ENCODE measurements around the gene PIP5K1C. TPM values are rescaled to one million over a fixed set of nuclear protein-coding genes. Genes with fewer than 3 reads are reported as not detected.

The PIP5K1C gene
- polyA plus RNA-seq, 3 donors: 8.7 to 18.7 (median 18.0) TPM

DNA sequence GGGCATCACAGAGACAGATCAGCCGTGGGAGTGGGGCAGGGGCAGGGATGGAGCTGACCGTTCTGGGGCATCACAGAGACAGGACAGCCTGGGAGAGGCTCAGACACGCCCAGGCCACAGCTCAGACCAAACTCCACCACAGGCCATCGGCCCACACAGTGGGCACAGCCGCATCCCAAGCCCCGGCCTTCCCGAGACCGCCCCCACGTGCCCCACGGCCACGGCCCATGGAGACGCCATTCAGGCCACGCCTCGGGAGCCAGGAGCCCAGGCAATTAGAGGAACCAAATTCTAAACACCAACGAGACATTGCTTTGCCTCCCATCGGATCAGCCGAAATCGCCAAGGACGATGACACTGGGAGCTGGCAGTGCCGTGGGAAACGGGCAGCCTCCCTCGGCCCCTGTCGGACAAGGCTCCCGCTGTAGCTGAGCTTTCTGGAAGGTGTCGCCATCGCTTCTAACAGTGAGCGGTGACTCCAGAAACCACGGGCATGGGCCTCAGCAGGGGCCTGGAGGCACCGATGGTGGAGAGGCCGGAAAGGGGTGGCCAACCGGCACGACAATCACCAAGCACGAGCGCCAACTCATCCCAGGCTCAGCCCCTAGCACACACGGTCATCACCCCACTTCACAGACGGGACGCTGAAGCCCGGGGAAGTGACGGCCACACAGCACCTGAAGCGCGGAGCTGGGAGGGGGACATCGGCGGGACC is 2.4 kb downstream of the PIP5K1C start:
- no peak overlapping the region for H3K27ac ChIP-seq (ENCODE audit: low read depth, low read length)
- WGBS, 3 donors: 88 to 92% (median 88%) methylated on average over 42 to 43 of the region's 43 CpGs

DNA sequence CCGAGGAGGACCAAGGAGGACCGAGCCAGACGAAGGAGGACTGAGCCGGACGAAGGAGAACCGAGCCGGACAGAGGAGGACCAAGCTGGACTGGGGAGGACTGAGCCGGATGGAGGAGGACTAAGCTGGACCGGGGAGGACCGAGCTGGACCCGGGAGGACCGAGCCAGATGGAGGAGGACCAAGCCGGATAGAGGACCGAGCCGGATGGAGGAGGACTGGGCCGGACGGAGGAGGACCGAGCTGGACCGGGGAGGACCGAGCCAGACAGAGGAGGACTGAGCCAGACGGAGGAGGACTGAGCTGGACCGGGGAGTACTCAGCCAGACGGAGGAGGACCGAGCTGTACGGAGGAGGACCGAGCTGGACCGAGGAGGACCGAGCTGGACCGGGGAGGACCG is 3.2 kb downstream of the PIP5K1C start:
- WGBS, 3 donors: 91 to 93% (median 92%) methylated on average over 30 of the region's 30 CpGs

DNA sequence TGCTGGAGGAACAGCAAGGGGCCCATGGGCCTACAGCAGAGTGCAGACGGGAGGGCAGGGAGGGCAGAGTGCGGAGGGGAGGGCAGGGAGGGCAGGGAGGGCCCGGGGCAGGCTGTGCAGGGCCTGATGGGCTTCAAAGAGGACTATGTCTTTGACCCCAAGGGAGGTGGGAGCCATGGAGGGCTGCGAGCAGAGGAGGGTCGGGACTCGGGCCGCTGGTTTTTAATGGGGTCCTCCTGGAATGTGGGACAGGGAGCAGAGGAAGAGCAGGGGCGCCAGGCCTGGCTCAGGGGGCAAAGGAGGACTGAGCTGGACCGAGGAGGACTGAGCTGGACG is 3.6 kb downstream of the PIP5K1C start:
- H3K27ac ChIP-seq (ENCODE audit: low read depth, low read length): no peak overlapping the region
- 83 to 93% (median 91%) methylated on average over 10 of the region's 10 CpGs for WGBS, 3 donors

More for the DNA sequence above, 3.2 kb downstream of the PIP5K1C start:
- no peak overlapping the region for H3K27ac ChIP-seq (ENCODE audit: low read depth, low read length)

DNA sequence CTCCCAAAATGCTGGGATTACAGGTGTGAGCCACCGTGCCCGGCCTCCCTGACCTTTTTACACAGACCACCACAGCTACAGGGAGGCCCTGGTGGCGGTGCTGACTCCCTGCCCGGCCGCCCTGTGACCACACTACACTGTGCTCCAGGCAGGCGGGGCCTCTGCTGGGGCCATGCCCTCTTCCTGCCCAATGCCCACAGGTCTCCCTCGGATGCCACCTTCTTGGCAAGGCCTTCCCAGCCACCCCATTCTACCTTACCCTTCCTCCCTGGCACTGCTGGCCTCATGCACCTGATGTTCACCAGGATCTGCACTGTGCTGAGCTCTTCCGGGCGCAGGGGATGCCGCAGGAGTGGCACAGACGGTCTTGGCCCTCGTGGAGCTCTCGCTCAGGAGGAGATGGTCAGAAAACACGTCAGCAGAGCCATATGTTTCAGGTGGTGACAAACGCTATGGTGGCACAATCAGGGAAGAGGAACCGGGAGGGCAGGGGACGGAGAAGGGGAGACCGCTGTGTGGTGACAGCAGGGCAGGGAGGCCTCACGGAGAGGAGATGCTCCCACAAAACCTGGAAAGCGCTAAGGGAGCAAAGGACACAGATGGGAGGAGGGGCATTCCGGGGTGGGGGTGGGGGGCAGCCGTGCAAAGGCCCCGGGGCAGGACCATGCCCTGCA is 4.1 kb downstream of the PIP5K1C start:
- no peak overlapping the region for H3K27ac ChIP-seq (ENCODE audit: low read depth, low read length)
- WGBS, 3 donors: 81 to 90% (median 87%) methylated on average over 23 of the region's 23 CpGs

DNA sequence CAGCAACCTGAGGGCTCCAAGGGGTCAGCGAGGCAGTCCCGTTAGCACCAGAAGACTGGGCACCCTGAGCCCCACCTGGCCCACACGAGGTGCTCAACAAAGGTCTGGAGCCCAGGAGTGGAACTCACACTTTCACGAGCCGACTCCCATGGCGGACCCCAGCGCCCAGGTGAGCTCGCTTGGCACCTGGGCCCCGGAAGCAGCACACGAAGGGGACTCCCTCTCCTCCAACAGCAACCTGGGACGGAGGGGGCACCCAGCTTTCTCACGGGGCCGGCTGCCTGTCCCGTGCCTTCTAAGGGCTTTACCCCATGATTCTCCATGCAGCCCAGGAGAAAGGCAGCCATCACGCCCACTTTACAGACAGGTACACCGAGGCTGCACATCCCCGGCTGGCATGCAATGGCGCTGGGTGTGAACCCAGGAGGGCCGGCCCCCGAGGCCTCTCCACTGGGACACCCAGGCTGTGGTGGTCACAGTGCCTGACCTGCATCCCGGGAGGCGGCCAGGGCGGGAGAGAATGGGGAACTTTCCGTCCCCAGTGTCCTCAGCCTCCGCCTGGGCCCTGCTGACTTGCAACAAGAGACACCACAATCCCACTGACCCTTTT is 5.0 kb downstream of the PIP5K1C start:
- no peak overlapping the region for H3K27ac ChIP-seq (ENCODE audit: low read depth, low read length)
- 91 to 95% (median 95%) methylated on average over 24 to 25 of the region's 25 CpGs for WGBS, 3 donors

DNA sequence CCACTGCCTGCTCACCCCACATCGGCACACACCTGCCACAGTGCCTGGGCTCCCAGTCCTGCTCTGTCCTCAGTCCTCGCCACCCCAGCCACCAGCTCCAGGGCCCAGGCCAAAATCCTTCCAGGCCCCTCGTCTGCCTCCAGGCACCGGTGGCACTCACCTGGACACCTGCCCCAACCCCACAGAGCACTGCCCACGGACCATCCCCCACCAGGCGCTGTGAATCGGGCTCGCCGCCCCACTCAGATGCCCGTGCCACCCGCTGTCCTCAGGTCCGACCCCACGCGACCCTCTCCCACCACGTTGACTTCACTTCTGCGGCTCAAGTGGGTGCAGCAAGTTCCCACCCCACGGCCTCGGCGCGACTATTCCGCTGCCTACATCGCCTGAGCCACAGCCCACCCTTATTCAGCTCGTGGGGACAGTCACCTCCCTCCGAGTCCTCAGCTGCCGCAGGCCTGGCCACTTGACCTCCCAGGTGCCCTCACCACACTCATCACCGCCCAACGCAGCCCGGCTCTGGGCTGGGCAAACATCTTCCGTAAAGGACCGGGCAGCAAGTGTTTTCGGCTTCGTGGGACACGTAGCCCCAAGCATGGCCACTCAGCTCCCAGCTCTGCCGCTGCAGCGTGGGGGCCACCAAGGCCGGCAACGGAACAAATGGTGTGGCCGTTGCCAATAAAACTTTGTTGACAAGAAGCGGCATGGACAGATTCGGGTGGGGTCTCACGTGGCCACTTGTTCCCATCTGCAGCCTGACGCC is 5.7 kb downstream of the PIP5K1C start:
- H3K27ac ChIP-seq (ENCODE audit: low read depth, low read length): no peak overlapping the region
- WGBS, 3 donors: 92 to 94% (median 93%) methylated on average over 42 of the region's 42 CpGs

DNA sequence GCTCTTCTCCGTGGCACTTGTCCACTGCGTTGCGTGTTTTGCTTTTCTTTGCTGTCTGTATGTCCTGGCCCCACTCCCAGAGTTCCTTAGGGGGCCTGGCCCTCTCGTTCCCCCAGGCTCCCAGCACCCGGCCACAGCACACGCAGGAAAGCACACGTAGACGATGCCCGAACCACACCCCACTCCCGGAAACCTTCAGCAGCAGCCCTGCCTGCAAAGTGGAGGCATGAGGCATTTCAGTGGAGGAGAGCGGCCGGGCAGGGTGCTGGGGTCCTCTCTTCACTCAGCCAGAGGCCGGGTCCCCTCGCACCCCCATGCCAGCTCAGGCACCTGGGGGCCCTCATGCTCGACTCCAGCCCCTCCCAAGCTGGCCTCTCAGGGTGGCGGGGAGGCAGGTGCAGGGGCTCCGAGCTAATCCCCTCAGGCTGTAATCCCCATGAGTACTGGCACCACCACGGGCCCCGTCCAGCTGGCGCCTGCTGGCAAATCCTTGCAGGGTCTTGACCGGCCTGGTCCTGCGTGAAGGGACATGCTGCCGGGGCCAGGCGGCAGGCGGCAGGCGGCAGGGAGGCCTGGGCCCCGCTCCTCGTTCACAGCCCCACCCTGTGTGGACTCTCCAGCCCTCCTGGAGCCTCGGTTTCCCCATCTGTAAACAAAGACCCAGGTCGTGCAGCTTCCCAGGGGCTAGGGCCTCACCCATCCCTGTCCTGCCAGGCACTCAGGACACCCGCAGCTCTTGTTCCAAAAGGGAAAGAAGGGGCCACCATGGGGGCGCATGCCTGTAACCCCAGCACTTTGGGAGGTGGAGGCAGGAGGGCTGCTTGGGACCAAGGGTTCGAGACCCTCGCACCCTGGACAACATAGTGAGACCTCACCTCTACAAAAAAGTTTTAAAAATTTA is 7.0 kb downstream of the PIP5K1C start:
- 86 to 91% (median 88%) methylated on average over 32 to 34 of the region's 34 CpGs for WGBS, 3 donors
- H3K27ac ChIP-seq (ENCODE audit: low read depth, low read length): no peak overlapping the region

DNA sequence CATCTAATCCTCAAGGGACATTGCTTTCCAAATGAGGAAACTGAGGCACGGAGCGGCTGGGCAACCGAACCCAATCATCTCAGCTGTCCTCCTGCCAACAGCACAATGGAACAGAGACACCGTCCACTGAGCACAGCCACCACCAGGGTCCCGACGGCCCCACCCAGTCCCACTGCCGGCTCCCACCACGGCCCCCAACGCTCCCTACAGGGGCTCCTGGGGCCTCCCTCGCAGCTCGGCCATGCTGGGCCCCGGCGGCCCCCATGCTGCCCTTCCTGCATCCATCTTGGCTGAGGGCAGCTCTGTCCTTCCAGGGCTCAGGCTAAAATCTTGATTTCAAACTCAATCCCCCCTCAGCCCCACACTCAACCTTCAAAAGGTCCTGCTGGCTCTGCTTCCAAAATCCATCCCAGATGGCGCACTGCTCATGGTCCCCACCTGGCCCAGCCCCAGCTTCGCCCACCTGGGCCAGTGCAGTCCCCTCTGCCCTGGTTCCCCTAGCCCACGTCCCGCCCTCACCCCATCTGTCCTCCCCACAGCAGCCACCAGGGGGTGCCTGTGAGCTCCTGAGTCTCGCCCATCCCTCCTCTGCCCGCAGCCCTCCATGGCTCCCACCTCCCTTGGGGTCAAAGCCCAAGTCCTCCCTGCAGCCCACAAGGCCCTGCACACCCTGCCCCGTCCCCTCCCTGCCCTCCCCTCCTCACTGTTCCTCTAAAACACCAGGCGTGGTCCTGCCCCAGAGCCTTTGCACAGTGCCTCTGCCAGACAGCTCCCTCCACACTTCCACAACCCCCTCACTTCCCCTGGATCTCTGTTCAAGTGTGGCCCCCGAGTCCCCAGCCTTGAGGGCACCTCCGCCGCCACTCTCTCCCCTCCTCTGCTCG is 7.9 kb downstream of the PIP5K1C start:
- WGBS, 3 donors: 91 to 93% (median 92%) methylated on average over 24 to 25 of the region's 25 CpGs
- H3K27ac ChIP-seq (ENCODE audit: low read depth, low read length): no peak overlapping the region

DNA sequence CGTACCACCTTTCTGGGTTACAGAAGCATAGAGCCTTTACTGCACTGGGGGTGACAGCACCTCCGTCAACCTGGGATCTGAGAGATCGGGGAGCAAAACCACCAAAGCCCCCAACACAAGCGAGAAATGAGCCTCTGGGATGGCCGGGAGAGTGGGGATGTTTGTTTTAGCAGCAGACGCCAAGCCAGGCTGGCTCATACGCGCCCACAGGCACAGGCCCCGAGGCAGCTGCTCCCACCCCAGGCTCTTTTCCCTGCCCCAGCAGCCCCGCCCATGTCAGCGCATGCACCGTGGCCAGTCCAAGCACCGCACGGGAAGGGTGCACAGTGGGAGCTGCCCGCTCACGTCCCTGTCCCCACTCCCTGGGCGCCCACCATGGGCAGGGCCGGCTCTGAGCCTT is 8.5 kb downstream of the PIP5K1C start:
- no peak overlapping the region for H3K27ac ChIP-seq (ENCODE audit: low read depth, low read length)
- WGBS, 3 donors: 95 to 96% (median 96%) methylated on average over 15 to 18 of the region's 18 CpGs

DNA sequence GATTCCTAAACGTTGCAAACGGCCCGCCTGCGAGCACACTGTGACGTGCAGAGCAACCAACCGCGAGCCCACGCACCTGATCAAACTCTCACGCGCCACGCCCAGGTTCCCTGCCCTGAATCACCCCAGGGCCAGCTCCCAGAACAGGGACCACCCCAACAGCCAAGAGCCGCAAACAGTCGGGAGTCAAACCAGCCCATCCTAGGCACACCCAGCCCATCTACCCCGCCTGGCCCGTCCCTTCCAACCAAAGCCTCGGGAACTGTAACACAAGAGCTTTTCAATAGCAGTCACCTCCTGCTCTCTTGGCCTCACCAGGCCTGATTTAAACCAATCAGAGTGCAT is 8.9 kb downstream of the PIP5K1C start:
- WGBS, 3 donors: 91 to 94% (median 91%) methylated on average over 16 of the region's 16 CpGs
- no peak overlapping the region for H3K27ac ChIP-seq (ENCODE audit: low read depth, low read length)

DNA sequence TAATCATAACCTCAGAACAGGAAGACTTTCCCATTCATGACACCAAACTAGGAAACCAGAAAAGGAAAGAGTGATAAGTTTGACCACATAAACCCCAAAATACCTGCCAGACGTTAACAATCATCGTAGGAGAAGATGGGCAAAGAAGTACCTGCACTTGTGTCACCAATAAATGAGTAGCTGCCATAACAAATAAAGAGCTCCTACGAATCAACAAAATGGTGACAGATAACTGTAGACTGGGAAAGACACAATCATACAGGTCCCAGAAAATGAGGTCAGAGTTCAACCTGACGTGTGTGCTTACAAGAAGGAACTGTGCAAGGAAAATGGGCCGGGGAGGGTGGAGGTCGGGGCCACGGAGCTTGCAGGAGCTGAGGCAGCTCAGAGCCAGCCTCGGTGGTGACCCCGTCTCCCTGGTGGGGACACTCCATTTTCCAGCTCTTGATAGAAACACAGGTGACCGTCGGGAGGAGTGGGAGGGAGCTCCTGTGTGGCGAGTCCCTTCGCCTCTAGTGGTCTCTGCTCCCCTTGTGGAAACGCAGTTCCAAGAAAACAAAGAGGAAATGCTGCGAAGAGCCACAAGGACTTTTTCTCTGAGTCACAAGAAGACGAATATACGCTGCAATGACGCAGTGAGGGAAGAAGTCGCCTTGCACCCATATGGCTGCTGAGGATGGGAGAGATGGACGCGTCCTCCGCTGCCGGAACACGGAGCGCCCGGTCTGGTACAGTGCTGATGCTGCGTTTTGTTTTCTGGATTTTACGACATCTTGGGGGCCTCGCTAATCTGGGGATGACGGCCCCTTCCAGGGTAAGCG is 9.5 kb downstream of the PIP5K1C start:
- no peak overlapping the region for H3K27ac ChIP-seq (ENCODE audit: low read depth, low read length)
- 90 to 93% (median 91%) methylated on average over 31 of the region's 31 CpGs for WGBS, 3 donors

DNA sequence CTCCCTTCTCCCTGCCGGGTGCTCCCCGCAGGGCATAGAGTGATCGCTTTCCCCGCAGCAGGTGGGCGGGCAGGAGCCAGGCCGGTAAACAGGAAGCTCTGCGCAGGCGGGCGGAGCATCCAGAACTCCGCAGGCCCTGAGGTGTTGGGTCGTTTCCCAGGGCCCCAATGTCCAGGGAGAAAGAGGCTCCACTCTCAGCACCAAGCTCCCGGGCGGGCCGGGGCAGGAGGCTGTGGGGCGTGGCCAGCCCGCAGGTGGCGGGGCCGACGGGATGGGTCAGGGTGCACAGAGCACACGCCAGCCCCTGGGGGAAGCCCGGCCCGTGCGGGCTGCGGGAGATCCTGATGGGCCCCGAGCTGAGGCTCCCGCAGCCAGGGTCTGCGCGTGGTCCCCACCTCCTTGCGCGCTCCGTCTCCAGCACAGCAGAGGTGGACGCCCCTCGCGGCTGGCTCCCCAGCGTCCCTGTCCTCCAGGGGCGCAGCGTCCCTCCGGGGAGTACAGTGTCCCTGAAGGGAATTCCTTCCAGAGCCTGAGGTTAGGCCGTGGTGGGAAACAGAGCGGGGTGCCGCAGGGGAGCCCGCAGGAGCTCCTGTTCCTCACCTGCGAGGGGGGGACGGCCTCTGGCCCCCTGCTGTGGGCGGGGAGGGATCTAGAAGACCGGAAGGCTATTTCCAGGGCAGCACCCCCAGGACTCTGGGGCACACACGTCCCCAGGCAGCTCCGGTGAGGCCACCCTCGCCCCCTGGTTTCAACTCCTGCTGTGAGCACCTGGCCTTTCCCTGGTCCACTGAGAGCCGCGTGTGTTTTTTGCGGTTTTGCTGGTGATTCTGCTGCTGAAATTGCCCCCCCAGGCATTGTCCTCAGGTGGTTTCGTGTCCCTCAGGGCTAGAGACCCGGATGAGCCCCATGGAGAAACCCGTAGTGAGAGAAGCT is 12.2 kb downstream of the PIP5K1C start:
- H3K27ac ChIP-seq (ENCODE audit: low read depth, low read length): no peak overlapping the region
- 35 to 40% (median 37%) methylated on average over 46 to 55 of the region's 55 CpGs for WGBS, 3 donors

DNA sequence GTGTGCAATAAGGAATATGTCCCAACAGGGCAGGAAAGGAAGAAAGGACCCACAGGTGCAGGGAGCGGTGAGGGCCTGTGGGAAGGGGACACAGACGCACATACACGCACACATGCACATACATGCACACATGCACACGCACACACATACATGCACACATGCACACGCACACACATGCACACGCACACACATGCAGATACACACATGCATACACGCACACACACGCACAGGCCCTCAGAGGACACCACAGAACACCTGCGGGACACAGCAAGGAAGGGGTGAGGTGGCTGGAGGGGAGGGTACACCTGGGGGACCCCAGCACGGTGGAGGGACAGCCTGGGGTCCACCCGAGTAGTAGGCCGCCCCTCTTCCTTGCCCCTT is 12.9 kb downstream of the PIP5K1C start:
- 66 to 79% (median 73%) methylated on average over 11 to 12 of the region's 12 CpGs for WGBS, 3 donors
- H3K27ac ChIP-seq (ENCODE audit: low read depth, low read length): no peak overlapping the region

DNA sequence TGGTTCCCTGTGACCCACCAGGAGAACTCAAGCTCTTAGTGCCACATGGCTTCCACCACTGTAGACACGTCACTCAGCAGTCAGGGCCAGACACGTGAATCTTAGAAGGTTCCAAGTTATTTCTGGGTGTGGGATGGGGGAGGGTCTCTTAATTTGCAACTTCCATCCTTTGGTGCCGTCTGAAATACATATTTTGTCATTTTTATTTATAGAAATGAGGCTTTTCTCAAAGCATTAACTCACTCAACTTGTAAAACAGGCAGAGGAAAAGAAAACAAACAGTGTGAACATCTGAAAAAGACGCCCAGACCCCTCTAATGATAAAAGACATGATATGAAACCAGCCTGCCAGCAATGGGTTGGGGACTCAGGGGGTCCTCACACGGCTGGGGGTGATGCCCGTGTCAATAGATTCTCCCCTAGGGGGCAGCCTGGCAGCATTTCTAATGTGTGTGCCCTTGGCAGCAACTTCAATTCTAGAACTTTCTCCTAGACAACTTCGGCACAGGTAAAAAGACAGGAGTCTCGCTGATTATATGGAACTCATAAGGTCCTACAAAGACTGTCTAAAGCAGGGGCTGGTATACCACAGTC is 15.4 kb downstream of the PIP5K1C start:
- 80 to 92% (median 89%) methylated on average over 8 of the region's 8 CpGs for WGBS, 3 donors
- H3K27ac ChIP-seq (ENCODE audit: low read depth, low read length): no peak overlapping the region
